Panc1 (cell line): ENCODE data around the gene SPATA13. TPM values are rescaled to one million over a fixed set of nuclear protein-coding genes. Genes with fewer than 3 reads are reported as not detected.

Experiments used
- ATAC-seq: fragments of 200-7000 bp; cut with Tn5 transposase; 2 replicates; pipeline ENCODE4 v1.9.1; 2020; ENCODE audit warnings: mild to moderate bottlenecking, moderate library complexity
- BruUV-seq: library from RNA; stranded (reverse); fragments of 400-500 nt; replicated peaks from 2 replicates; lab custom pipeline; 2021; lab: Mats Ljungman, UMichigan
- CTCF ChIA-PET: fragments of 300-600 bp; sonication (Branson Sonifier 250); formaldehyde crosslinking; loops from one replicate; lab custom pipeline; 2022; ENCODE audit warnings: antibody characterized with exemption; lab: Charles Lee
- POLR2A ChIA-PET: fragments of 300-600 bp; sonication (Branson Sonifier 250); formaldehyde crosslinking; loops from one replicate; lab custom pipeline; 2022; ENCODE audit warnings: antibody characterized with exemption; lab: Charles Lee
- DNase-seq: peaks from one replicate; pipeline ENCODE4 v3.0.0-alpha.2; 2010; ENCODE audit warnings: low read depth, low spot score
- H3K27ac ChIP-seq: 2 replicates; pipeline ENCODE4 v1.5.1; 2011; ENCODE audit warnings: mild to moderate bottlenecking, low read length, inconsistent platforms
- H3K27me3 ChIP-seq: fragments of 200-500 bp; sonication (Bioruptor generic); 2 replicates; pipeline ENCODE4 v1.6.0; 2014; ENCODE audit warnings: low read length, inconsistent platforms; ENCODE audit not compliant: control insufficient read depth, insufficient read depth
- H3K36me3 ChIP-seq: fragments of 200-500 bp; sonication (Bioruptor generic); 2 replicates; pipeline ENCODE4 v1.5.1; 2014; ENCODE audit warnings: inconsistent platforms, mild to moderate bottlenecking, low read length, moderate library complexity; ENCODE audit not compliant: control insufficient read depth, insufficient read depth
- H3K4me1 ChIP-seq: 2 replicates; pipeline ENCODE4 v1.5.1; 2011; ENCODE audit warnings: inconsistent platforms, mild to moderate bottlenecking, low read length, moderate library complexity; ENCODE audit not compliant: control insufficient read depth, insufficient read depth
- H3K4me3 ChIP-seq, 2 experiments: 2 replicates each; pipeline ENCODE4 v1.5.1; 2011 to 2012; ENCODE audit warnings: low read depth in 2 of 2, low read length in 2 of 2, mild to moderate bottlenecking in 2 of 2, inconsistent platforms in 1 of 2, moderate library complexity in 1 of 2
- H3K9me3 ChIP-seq: fragments of 200-500 bp; sonication (Bioruptor generic); 2 replicates; pipeline ENCODE4 v1.5.1; 2014; ENCODE audit warnings: low read depth, mild to moderate bottlenecking, inconsistent platforms, low read length, moderate library complexity; ENCODE audit not compliant: control insufficient read depth, insufficient read depth
- CTCF ChIP-seq: fragments of 450-650 bp; IDR thresholded peaks from 2 replicates; pipeline ENCODE4 v1.5.1; 2017; ENCODE audit warnings: mild to moderate bottlenecking
- POLR2AphosphoS5 ChIP-seq: IDR thresholded peaks from 2 replicates; pipeline ENCODE4 v1.6.1; 2012; ENCODE audit warnings: mild to moderate bottlenecking, low read depth, low read length, moderate library complexity
- REST ChIP-seq, 2 experiments: IDR thresholded peaks; 2 replicates each; pipeline ENCODE4 v1.6.1; 2011 to 2012; ENCODE audit warnings: low read depth in 2 of 2, control low read depth in 1 of 2, low read length in 1 of 2, mild to moderate bottlenecking in 1 of 2, moderate library complexity in 1 of 2; ENCODE audit not compliant: insufficient read depth in 1 of 2
- SIN3A ChIP-seq: IDR thresholded peaks from 2 replicates; pipeline ENCODE4 v1.6.1; 2012; ENCODE audit warnings: low read depth, mild to moderate bottlenecking, low read length, moderate library complexity, borderline replicate concordance; ENCODE audit not compliant: insufficient read depth
- TCF7L2 ChIP-seq: IDR thresholded peaks from 2 replicates; pipeline ENCODE4 v1.6.1; 2011; ENCODE audit warnings: mild to moderate bottlenecking, low read depth, low read length, inconsistent platforms
- in situ Hi-C: cut with HindIII; loops from 2 replicates; pipeline ENCODE4 v1.10.0; 2016; ENCODE audit warnings: low sequenced_read_pairs, low pct_unique_long_range_greater_than_20kb
- intact Hi-C: fragments of 100-400 bp; cut with micrococcal nuclease; formaldehyde crosslinking; loops from one replicate; pipeline ENCODE4 v1.10.0; 2022; ENCODE audit not compliant: unreplicated experiment
- total RNA-seq: library from RNA; stranded (reverse); gene quantifications from one replicate; pipeline ENCODE4 v1.2.1, GENCODE V29; 2021; ENCODE audit not compliant: unreplicated experiment

The SPATA13 gene
- total RNA-seq, 1 experiment from 2014 or later: 7.9 TPM

GRCh38 chr13:24145674-24146073 is 14.8 kb upstream of the SPATA13 start:
- Histone ChIP-seq H3K4me1 (peaks cover 20% of the 10 kb centered on the region), H3K27ac (no peak overlapping the region), H3K36me3 (no peaks in the 10 kb centered on the region), H3K27me3 (no peaks in the 10 kb centered on the region), H3K4me3 (no peak overlapping the region), H3K9me3 (no peaks in the 10 kb centered on the region; the same call in 1 of the 2 replicates)
- DNase-seq: no peak
- intact Hi-C loops (no loop called here), in situ Hi-C loops (no loop called here)
- TF ChIP-seq TCF7L2: no peak
- TF ChIP-seq POLR2AphosphoS5: no peak
- no peak for TF ChIP-seq REST (IDR thresholded peaks at IDR 0.05; ENCODE audit: insufficient read depth in 1 of 2, low read depth in 2 of 2, low read length in 1 of 2)
- no peak for TF ChIP-seq SIN3A
- TF ChIP-seq CTCF: no peak
- POLR2A ChIA-PET: interaction anchor here (0.6 kb wide), 1 partner anchor 15 kb away, joined by 6 read pairs; the partner anchor contains the start of gene SPATA13
- CTCF ChIA-PET: no interaction called here
- ATAC-seq: no peak
- no TSS peak for BruUV-seq

- H3K27me3 ChIP-seq: no peaks in the 10 kb centered on the region
- H3K4me1 ChIP-seq: peaks cover 20% of the 10 kb centered on the region
- no TSS peak for BruUV-seq
- H3K36me3 ChIP-seq: no peaks in the 10 kb centered on the region
- H3K27ac ChIP-seq: peak overlapping the region; percentile 55
- in situ Hi-C loops: no loop called here
- TF ChIP-seq POLR2AphosphoS5 (no peak), SIN3A (no peak), CTCF (no peak), TCF7L2 (no peak), REST (IDR thresholded peaks at IDR 0.05; ENCODE audit: insufficient read depth in 1 of 2, low read depth in 2 of 2, low read length in 1 of 2) (no peak)
- ChIA-PET POLR2A (no interaction called here), CTCF (no interaction called here)
- no peak overlapping the region for H3K4me3 ChIP-seq
- no peak for DNase-seq
- H3K9me3 ChIP-seq: no peaks in the 10 kb centered on the region; the same call in 1 of the 2 replicates
- intact Hi-C loops: no loop called here
- no peak for ATAC-seq
These were observed 13.5 kb upstream of the SPATA13 start for GRCh38 chr13:24146961-24147569.
